Esophagus muscularis mucosa (tissue), 4 donors: ENCODE data around the gene MPPED1. TPM values are rescaled to one million over a fixed set of nuclear protein-coding genes. Genes with fewer than 3 reads are reported as not detected.

Experiments
- DNase-seq: peaks from one replicate; pipeline ENCODE4 v3.0.0-alpha.2; 2017; ENCODE audit errors: extremely low spot score
- H3K27ac ChIP-seq, 4 donors: fragments of 200-600 bp; sonication (generic); replicated peaks in 1 of 4; 1 replicate in 3 of 4; 2 replicates in 1 of 4; pipeline ENCODE4 v1.5.1; 2016 to 2019; ENCODE audit warnings: mild to moderate bottlenecking in 1 of 4
- H3K27me3 ChIP-seq, 4 donors: fragments of 200-600 bp; sonication (generic); one replicate each; pipeline versions ENCODE4 v1.5.1 to v1.6.0; 2016 to 2019
- H3K36me3 ChIP-seq, 4 donors: fragments of 200-600 bp; sonication (generic); one replicate each; pipeline ENCODE4 v1.5.1; 2016 to 2019
- H3K4me1 ChIP-seq, 4 donors: fragments of 200-600 bp; sonication (generic); one replicate each; pipeline ENCODE4 v1.5.1; 2016 to 2019
- H3K4me3 ChIP-seq, 4 donors: fragments of 200-600 bp; sonication (generic); 1 replicate in 2 of 4; 2 replicates in 2 of 4; pipeline ENCODE4 v1.5.1; 2016 to 2019; ENCODE audit warnings: mild to moderate bottlenecking in 4 of 4, moderate library complexity in 1 of 4
- H3K9me3 ChIP-seq, 4 donors: fragments of 200-600 bp; sonication (generic); 1 replicate in 3 of 4; 2 replicates in 1 of 4; pipeline ENCODE4 v1.5.1; 2016 to 2019
- EP300 ChIP-seq: sonication (generic); formaldehyde crosslinking; IDR thresholded peaks from one replicate; pipeline ENCODE4 v1.6.1; 2017; ENCODE audit warnings: antibody characterized with exemption
- POLR2A ChIP-seq: fragments of 450-650 bp; IDR thresholded peaks from one replicate; pipeline ENCODE4 v1.6.1; 2017; ENCODE audit warnings: antibody characterized with exemption, moderate library complexity, mild to moderate bottlenecking, low read depth
- POLR2AphosphoS5 ChIP-seq, 2 donors: sonication (generic); formaldehyde crosslinking; IDR thresholded peaks; one replicate each; pipeline ENCODE4 v1.6.1; 2017; ENCODE audit warnings: antibody characterized with exemption in 2 of 2
- WGBS: methylation state at CpG from one replicate; pipeline ENCODE4 v1.1.5; 2018; 5-methylcytosine and 5-hydroxymethylcytosine counted together
- intact Hi-C: fragments of 100-400 bp; cut with DNase I; formaldehyde crosslinking; loops from one replicate; pipeline ENCODE4 v1.15.1; 2023
- total RNA-seq, 4 donors: library from RNA; depleted of rRNA; stranded (reverse); fragments of >200 nt; gene quantifications; one replicate each; pipeline versions ENCODE4 v1.1.0 to v1.2.1, GENCODE V29; 2016
- TF ChIP-seq, protein P1 (sequence below), 3 experiments: fragments of 200-600 bp in 2 of 3; fragments of 450-650 bp in 1 of 3; sonication (generic) in 2 of 3; IDR thresholded peaks; one replicate each; pipeline ENCODE4 v1.5.1; 2017 to 2019; ENCODE audit warnings: antibody characterized with exemption in 3 of 3, mild to moderate bottlenecking in 2 of 3, moderate library complexity in 1 of 3

The MPPED1 gene
- total RNA-seq, 4 donors from 2014 or later, result not detected

DNA sequence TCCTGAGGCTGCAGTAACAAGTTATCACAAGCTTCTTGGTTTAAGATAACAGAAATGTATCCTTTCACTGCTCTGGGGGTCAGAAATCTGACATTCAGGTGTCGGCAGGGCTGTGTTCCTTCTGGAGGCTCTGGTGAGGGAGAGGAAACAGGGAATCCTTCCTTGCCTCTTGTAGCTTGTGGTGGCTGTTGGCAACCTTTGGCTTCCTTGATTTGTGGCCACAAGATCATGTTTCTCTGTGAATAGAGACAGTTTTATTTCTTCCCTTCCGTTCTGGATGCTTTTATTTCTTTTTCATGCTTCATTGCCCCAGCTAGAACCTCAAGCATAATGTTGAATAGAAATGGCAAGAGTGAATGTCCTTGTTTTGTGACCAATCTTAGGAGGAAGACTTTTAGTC is 44.0 kb downstream of the MPPED1 start:
- peaks cover 0 to 64% (median 0%) of the 10 kb centered on the region in 4 donors for H3K27me3 ChIP-seq
- no peaks in the 10 kb centered on the region for H3K4me1 ChIP-seq
- no peak overlapping the region for H3K27ac ChIP-seq
- intact Hi-C loops, result no loop called here
- H3K9me3 ChIP-seq, result peaks cover 0 to 6% (median 5%) of the 10 kb centered on the region in 4 donors
- DNase-seq, result no peak
- TF ChIP-seq POLR2A (no peak), EP300 (no peak), POLR2AphosphoS5 (IDR thresholded peaks at IDR 0.05) (no peak)
- TF ChIP-seq, protein P1, sequence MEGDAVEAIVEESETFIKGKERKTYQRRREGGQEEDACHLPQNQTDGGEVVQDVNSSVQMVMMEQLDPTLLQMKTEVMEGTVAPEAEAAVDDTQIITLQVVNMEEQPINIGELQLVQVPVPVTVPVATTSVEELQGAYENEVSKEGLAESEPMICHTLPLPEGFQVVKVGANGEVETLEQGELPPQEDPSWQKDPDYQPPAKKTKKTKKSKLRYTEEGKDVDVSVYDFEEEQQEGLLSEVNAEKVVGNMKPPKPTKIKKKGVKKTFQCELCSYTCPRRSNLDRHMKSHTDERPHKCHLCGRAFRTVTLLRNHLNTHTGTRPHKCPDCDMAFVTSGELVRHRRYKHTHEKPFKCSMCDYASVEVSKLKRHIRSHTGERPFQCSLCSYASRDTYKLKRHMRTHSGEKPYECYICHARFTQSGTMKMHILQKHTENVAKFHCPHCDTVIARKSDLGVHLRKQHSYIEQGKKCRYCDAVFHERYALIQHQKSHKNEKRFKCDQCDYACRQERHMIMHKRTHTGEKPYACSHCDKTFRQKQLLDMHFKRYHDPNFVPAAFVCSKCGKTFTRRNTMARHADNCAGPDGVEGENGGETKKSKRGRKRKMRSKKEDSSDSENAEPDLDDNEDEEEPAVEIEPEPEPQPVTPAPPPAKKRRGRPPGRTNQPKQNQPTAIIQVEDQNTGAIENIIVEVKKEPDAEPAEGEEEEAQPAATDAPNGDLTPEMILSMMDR (IDR thresholded peaks at IDR 0.05), result no peak
- WGBS, result 41% methylated on average over 2 of the region's 2 CpGs
- H3K36me3 ChIP-seq, result no peaks in the 10 kb centered on the region
- H3K4me3 ChIP-seq, result no peak overlapping the region

DNA sequence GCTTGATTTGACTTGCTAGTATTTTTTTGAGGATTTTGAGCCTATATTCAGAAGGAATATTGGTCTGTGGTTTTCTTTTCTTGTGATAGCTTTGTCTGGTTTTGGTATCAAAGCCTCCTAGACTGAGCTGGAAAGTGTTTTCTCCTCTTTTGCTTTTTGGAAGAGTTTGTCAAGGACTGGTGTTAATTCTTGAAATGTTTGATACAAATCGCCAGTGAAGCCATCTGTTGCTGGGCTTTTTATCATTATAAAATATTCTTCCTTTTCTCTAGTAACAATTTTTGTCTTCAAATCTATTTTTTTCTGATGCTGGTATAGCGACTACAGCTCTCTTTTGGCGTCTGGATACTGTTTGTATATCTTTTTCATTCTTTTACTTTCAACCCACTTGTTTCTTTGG is 45.2 kb downstream of the MPPED1 start:
- H3K36me3 ChIP-seq, result no peaks in the 10 kb centered on the region
- H3K27ac ChIP-seq, result no peak overlapping the region
- no peak for TF ChIP-seq POLR2AphosphoS5 (IDR thresholded peaks at IDR 0.05)
- no peak for TF ChIP-seq EP300
- no peak for TF ChIP-seq POLR2A
- TF ChIP-seq, protein P1 (IDR thresholded peaks at IDR 0.05), result no peak
- intact Hi-C loops, result no loop called here
- peaks cover 0 to 58% (median 0%) of the 10 kb centered on the region in 4 donors for H3K27me3 ChIP-seq
- DNase-seq, result no peak
- peaks cover 0 to 14% (median 11%) of the 10 kb centered on the region in 4 donors for H3K9me3 ChIP-seq
- no peak overlapping the region for H3K4me3 ChIP-seq
- no peaks in the 10 kb centered on the region for H3K4me1 ChIP-seq
- WGBS, result 81% methylated on average over 3 of the region's 3 CpGs

DNA sequence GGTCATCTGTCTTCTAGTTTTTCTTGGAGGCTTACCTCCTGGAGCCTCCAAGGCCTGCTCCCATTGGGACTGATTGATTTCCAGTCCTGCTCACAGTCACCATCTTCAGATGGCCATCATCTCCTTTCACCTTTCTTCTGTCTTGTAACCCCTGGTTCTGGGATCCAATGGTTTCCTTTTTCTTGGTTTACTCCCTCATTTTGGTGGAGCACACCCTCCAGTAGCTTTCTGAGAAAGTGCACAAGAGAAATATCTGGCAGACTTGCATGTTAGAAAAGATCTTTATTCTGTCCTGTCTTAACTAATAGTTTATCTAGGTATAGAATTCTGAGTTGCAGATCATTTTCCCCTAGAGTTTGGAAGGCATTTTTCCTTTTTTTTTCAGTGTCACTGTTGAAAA is 50.9 kb downstream of the MPPED1 start:
- TF ChIP-seq EP300, result no peak
- TF ChIP-seq, protein P1 (IDR thresholded peaks at IDR 0.05), result no peak
- no peak for TF ChIP-seq POLR2AphosphoS5 (IDR thresholded peaks at IDR 0.05)
- TF ChIP-seq POLR2A, result no peak
- intact Hi-C loops, result no loop called here
- peaks cover 0 to 24% (median 21%) of the 10 kb centered on the region in 4 donors for H3K9me3 ChIP-seq

DNA sequence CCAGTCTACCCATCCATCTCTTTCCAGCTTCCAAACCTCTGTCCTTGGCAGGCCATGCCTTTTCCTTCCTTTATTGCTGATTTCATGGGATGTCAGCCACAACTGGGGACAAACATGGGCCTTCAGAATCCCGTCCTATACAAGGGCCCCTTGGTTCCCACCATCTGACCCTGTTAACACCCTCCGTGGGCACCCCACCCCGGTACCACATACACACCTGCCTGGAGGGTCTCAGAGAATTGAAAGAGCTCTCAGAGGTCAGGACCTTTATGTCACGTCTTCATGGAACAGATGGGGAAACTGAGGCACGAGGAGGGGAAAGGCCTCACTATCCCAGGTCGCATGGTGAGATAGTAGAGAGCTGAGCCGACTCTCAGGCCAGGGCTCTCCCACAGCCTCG is 53.0 kb downstream of the MPPED1 start:
- Histone ChIP-seq H3K4me1 (peaks cover 0 to 4% (median 0%) of the 10 kb centered on the region in 4 donors), H3K36me3 (no peaks in the 10 kb centered on the region), H3K27ac (no peak overlapping the region), H3K9me3 (peaks cover 0 to 24% (median 21%) of the 10 kb centered on the region in 4 donors), H3K27me3 (peaks cover 0 to 54% (median 7%) of the 10 kb centered on the region in 4 donors), H3K4me3 (no peak overlapping the region)
- 83% methylated on average over 8 of the region's 8 CpGs for WGBS
- intact Hi-C loops, result no loop called here
- no peak for DNase-seq
- no peak for TF ChIP-seq EP300
- no peak for TF ChIP-seq POLR2AphosphoS5 (IDR thresholded peaks at IDR 0.05)
- TF ChIP-seq, protein P1 (IDR thresholded peaks at IDR 0.05), result no peak
- TF ChIP-seq POLR2A, result no peak

More for the DNA sequence above, 50.9 kb downstream of the MPPED1 start:
- H3K27ac ChIP-seq, result no peak overlapping the region
- no peak overlapping the region for H3K4me3 ChIP-seq
- no peaks in the 10 kb centered on the region for H3K36me3 ChIP-seq
- DNase-seq, result no peak
- peaks cover 0 to 3% (median 0%) of the 10 kb centered on the region in 4 donors for H3K4me1 ChIP-seq
- peaks cover 0 to 48% (median 2%) of the 10 kb centered on the region in 4 donors for H3K27me3 ChIP-seq
